HG03196 (cell line): ENCODE data around the gene FAM171A1.

Source experiments
- ATAC-seq: cut with Tn5 transposase; IDR thresholded peaks from one replicate; pipeline ENCODE4 v1.9.1; 2021; ENCODE audit not compliant: unreplicated experiment

FAM171A1 gene

GRCh38 chr10:15176269-15176668 is 194.8 kb downstream of the FAM171A1 start:
- no peak for ATAC-seq

- ATAC-seq, result no peak
Measured at GRCh38 chr10:15175587-15175986, 195.5 kb downstream of the FAM171A1 start.

- no peak for ATAC-seq
Measured at GRCh38 chr10:15172306-15172840, 198.7 kb downstream of the FAM171A1 start.

GRCh38 chr10:15169555-15170401 is 201.3 kb downstream of the FAM171A1 start:
- ATAC-seq, result no peak

- ATAC-seq, result peak; percentile 38
Measured at GRCh38 chr10:15168786-15169554, 202.1 kb downstream of the FAM171A1 start.

GRCh38 chr10:15168291-15168785 is 202.8 kb downstream of the FAM171A1 start, which contains the start of gene NMT2:
Gene NMT2 (minus strand): TSS chr10:15168693. CDS start chr10:15168612, 81 bp downstream.
- ATAC-seq, result peak; percentile 90

- peak; percentile 41 for ATAC-seq
Measured at GRCh38 chr10:15167411-15168290, 203.4 kb downstream of the FAM171A1 start.

- ATAC-seq, result no peak
Measured at GRCh38 chr10:15166325-15166724, 204.8 kb downstream of the FAM171A1 start.

- ATAC-seq, result no peak
Measured at GRCh38 chr10:15163253-15163828, 207.7 kb downstream of the FAM171A1 start.
